ENCODE results near the gene FMNL2. TPM values are rescaled to one million over a fixed set of nuclear protein-coding genes. Genes with fewer than 3 reads are reported as not detected.

Gene FMNL2
- total RNA-seq, 1 experiment from 2014 or later, result 28.1 TPM

DNA sequence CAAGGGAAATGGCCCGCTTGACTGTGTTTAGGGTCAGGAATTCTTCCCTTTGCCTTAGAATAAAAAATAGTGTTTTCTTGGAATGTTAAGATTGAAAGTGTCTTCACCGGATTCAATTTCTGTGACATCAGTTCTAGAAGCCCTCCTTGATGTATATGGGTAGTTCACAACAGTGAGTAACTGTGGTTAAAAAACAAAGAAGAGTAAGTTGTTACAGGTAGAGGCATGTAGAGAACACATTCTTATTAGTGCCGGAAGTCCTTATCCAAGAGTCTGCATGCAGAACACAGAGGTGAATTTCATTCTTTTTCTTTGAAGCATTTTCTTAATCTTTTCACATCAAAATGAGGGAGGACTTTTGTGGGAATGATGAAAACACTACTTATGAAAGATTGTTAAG lies 105.5 kb downstream of the FMNL2 start:
- no peaks in the 10 kb centered on the region for H3K36me3 ChIP-seq (ENCODE audit: control insufficient read depth in 1 of 2, insufficient read depth in 2 of 2, low read length in 2 of 2)
- no peaks in the 10 kb centered on the region for H4K20me1 ChIP-seq (ENCODE audit: insufficient read depth)
- no TSS peak for BruUV-seq (replicated peaks)
- H3K9ac ChIP-seq (ENCODE audit: low read length), result no peak overlapping the region
- ATAC-seq, result no peak
- no peak overlapping the region for H3K4me3 ChIP-seq (replicated peaks in 1 of 2; ENCODE audit: low read depth in 1 of 2, low read length in 2 of 2)
- ChIA-PET RAD21 (ENCODE audit: low non-redundant PET in 1 of 2, low total read pairs in 2 of 2, uncharacterized antibody in 2 of 2, unreplicated experiment in 2 of 2) (no interaction called here), CTCF (no interaction called here), POLR2A (no interaction called here)
- peaks cover 22% of the 10 kb centered on the region for H3K79me2 ChIP-seq (ENCODE audit: insufficient read depth, low read length)
- H3K9me2 ChIP-seq (ENCODE audit: insufficient read depth), result no peaks in the 10 kb centered on the region
- no peak for DNase-seq (ENCODE audit: low read depth, low spot score)
- H3K4me2 ChIP-seq (ENCODE audit: low read length), result no peak overlapping the region
- no peak overlapping the region for H2AFZ ChIP-seq (ENCODE audit: low read depth, low read length, poor library complexity, severe bottlenecking)
- no peak overlapping the region for H3K27ac ChIP-seq (ENCODE audit: low read depth, low read length)
- TF ChIP-seq ELF1 (IDR thresholded peaks at IDR 0.05; ENCODE audit: borderline replicate concordance, low read depth) (no peak), POLR2A (IDR thresholded peaks at IDR 0.05; ENCODE audit: borderline replicate concordance, extremely low read depth, insufficient read depth, insufficient read length) (no peak), FOSL1 (IDR thresholded peaks at IDR 0.05; ENCODE audit: low read depth) (no peak), CBX3 (IDR thresholded peaks at IDR 0.05; ENCODE audit: low read depth) (no peak), TCF7L2 (IDR thresholded peaks at IDR 0.05; ENCODE audit: borderline replicate concordance, extremely low read depth, insufficient read depth, insufficient read length) (no peak), SIN3A (IDR thresholded peaks at IDR 0.05; ENCODE audit: low read depth) (no peak), YY1 (IDR thresholded peaks at IDR 0.05; ENCODE audit: extremely low read depth, insufficient replicate concordance, low read depth, low read length) (no peak), ZFX (IDR thresholded peaks at IDR 0.05) (no peak), SP1 (IDR thresholded peaks at IDR 0.05; ENCODE audit: low read depth) (no peak), EZH2 (IDR thresholded peaks at IDR 0.05) (no peak), ZNF274 (IDR thresholded peaks at IDR 0.05; ENCODE audit: low read depth, low read length) (no peak), CEBPB (IDR thresholded peaks at IDR 0.05; ENCODE audit: low read depth) (no peak), POLR2AphosphoS5 (IDR thresholded peaks at IDR 0.05; ENCODE audit: low read depth, low read length) (no peak), JUND (IDR thresholded peaks at IDR 0.05) (no peak), EZH2phosphoT487 (IDR thresholded peaks at IDR 0.05; ENCODE audit: borderline replicate concordance) (no peak)
- TF ChIP-seq, protein P1, sequence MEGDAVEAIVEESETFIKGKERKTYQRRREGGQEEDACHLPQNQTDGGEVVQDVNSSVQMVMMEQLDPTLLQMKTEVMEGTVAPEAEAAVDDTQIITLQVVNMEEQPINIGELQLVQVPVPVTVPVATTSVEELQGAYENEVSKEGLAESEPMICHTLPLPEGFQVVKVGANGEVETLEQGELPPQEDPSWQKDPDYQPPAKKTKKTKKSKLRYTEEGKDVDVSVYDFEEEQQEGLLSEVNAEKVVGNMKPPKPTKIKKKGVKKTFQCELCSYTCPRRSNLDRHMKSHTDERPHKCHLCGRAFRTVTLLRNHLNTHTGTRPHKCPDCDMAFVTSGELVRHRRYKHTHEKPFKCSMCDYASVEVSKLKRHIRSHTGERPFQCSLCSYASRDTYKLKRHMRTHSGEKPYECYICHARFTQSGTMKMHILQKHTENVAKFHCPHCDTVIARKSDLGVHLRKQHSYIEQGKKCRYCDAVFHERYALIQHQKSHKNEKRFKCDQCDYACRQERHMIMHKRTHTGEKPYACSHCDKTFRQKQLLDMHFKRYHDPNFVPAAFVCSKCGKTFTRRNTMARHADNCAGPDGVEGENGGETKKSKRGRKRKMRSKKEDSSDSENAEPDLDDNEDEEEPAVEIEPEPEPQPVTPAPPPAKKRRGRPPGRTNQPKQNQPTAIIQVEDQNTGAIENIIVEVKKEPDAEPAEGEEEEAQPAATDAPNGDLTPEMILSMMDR (IDR thresholded peaks at IDR 0.05 in 2 of 3, conservative IDR thresholded peaks at IDR 0.05 in 1 of 3; ENCODE audit: borderline replicate concordance in 1 of 3, insufficient read depth in 1 of 3, low read depth in 2 of 3, low read length in 2 of 3), result no peak
- TF ChIP-seq, protein P2, sequence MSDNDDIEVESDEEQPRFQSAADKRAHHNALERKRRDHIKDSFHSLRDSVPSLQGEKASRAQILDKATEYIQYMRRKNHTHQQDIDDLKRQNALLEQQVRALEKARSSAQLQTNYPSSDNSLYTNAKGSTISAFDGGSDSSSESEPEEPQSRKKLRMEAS (IDR thresholded peaks at IDR 0.05), result no peak
- TF ChIP-seq, protein P3, sequence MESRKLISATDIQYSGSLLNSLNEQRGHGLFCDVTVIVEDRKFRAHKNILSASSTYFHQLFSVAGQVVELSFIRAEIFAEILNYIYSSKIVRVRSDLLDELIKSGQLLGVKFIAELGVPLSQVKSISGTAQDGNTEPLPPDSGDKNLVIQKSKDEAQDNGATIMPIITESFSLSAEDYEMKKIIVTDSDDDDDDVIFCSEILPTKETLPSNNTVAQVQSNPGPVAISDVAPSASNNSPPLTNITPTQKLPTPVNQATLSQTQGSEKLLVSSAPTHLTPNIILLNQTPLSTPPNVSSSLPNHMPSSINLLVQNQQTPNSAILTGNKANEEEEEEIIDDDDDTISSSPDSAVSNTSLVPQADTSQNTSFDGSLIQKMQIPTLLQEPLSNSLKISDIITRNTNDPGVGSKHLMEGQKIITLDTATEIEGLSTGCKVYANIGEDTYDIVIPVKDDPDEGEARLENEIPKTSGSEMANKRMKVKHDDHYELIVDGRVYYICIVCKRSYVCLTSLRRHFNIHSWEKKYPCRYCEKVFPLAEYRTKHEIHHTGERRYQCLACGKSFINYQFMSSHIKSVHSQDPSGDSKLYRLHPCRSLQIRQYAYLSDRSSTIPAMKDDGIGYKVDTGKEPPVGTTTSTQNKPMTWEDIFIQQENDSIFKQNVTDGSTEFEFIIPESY (IDR thresholded peaks at IDR 0.05; ENCODE audit: extremely low read depth, insufficient replicate concordance, low read length), result no peak
- TF ChIP-seq, protein P4, sequence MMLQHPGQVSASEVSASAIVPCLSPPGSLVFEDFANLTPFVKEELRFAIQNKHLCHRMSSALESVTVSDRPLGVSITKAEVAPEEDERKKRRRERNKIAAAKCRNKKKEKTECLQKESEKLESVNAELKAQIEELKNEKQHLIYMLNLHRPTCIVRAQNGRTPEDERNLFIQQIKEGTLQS (IDR thresholded peaks at IDR 0.05), result no peak
- TF ChIP-seq, protein P5, sequence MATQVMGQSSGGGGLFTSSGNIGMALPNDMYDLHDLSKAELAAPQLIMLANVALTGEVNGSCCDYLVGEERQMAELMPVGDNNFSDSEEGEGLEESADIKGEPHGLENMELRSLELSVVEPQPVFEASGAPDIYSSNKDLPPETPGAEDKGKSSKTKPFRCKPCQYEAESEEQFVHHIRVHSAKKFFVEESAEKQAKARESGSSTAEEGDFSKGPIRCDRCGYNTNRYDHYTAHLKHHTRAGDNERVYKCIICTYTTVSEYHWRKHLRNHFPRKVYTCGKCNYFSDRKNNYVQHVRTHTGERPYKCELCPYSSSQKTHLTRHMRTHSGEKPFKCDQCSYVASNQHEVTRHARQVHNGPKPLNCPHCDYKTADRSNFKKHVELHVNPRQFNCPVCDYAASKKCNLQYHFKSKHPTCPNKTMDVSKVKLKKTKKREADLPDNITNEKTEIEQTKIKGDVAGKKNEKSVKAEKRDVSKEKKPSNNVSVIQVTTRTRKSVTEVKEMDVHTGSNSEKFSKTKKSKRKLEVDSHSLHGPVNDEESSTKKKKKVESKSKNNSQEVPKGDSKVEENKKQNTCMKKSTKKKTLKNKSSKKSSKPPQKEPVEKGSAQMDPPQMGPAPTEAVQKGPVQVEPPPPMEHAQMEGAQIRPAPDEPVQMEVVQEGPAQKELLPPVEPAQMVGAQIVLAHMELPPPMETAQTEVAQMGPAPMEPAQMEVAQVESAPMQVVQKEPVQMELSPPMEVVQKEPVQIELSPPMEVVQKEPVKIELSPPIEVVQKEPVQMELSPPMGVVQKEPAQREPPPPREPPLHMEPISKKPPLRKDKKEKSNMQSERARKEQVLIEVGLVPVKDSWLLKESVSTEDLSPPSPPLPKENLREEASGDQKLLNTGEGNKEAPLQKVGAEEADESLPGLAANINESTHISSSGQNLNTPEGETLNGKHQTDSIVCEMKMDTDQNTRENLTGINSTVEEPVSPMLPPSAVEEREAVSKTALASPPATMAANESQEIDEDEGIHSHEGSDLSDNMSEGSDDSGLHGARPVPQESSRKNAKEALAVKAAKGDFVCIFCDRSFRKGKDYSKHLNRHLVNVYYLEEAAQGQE (IDR thresholded peaks at IDR 0.05; ENCODE audit: low read depth), result no peak
- no peaks in the 10 kb centered on the region for H3K9me3 ChIP-seq (ENCODE audit: control insufficient read depth in 1 of 2, insufficient read depth in 1 of 2, low read depth in 1 of 2, low read length in 2 of 2)
- no peaks in the 10 kb centered on the region for H3K4me1 ChIP-seq (ENCODE audit: control insufficient read depth in 1 of 2, insufficient read depth in 2 of 2, low read length in 2 of 2)
- no peaks in the 10 kb centered on the region for H3K27me3 ChIP-seq (ENCODE audit: insufficient read depth, low read length)
- intact Hi-C loops (cut with micrococcal nuclease), result no loop called here

All from HCT116 (cell line).